Measurements from ENCODE around the gene HOXA1. TPM values are rescaled to one million over a fixed set of nuclear protein-coding genes. Genes with fewer than 3 reads are reported as not detected.

Gene HOXA1
- total RNA-seq, 4 donors from 2014 or later, result 1.6 to 2.5 (median 2.2) TPM

GRCh38 chr7:27140126-27140857 is 44.5 kb upstream of the HOXA1 start:
- peak overlapping the region in 2 of 4 donors; percentile 13 to 51 for H3K4me3 ChIP-seq
- no peak for DNase-seq
- intact Hi-C loops (cut with DNase I), result loop anchor here (5.0 kb wide), 1 partner anchor 283 kb away; no protein-coding TSS in a partner anchor
- no peaks in the 10 kb centered on the region for H3K9me3 ChIP-seq
- TF ChIP-seq POLR2A (IDR thresholded peaks at IDR 0.05) (no peak), CTCF (IDR thresholded peaks at IDR 0.05) (no peak)
- H3K27me3 ChIP-seq, result peaks cover 0 to 67% (median 0%) of the 10 kb centered on the region in 4 donors
- WGBS, 2 donors, result 85 to 89% methylated on average over 15 of the region's 15 CpGs
- H3K36me3 ChIP-seq, result no peaks in the 10 kb centered on the region
- peak overlapping the region in 3 of 4 donors; percentile 79 to 92 (median 86) for H3K27ac ChIP-seq
- H3K4me1 ChIP-seq, result peaks cover 7 to 66% (median 14%) of the 10 kb centered on the region in 3 donors

- H3K9me3 ChIP-seq, result no peaks in the 10 kb centered on the region
- WGBS, 2 donors, result 66 to 81% methylated on average over 19 to 26 of the region's 53 CpGs
- H3K27ac ChIP-seq, result peak overlapping the region; percentile 35 to 92 (median 82)
- TF ChIP-seq CTCF (IDR thresholded peaks at IDR 0.05) (no peak), POLR2A (IDR thresholded peaks at IDR 0.05) (no peak)
- H3K27me3 ChIP-seq, result peaks cover 0 to 59% (median 0%) of the 10 kb centered on the region in 4 donors
- DNase-seq, result no peak
- H3K4me1 ChIP-seq, result peaks cover 7 to 70% (median 14%) of the 10 kb centered on the region in 3 donors
- intact Hi-C loops (cut with DNase I), result loop anchor here (5.0 kb wide), 1 partner anchor 282 kb away; no protein-coding TSS in a partner anchor
- H3K4me3 ChIP-seq, result peak overlapping the region; percentile 8 to 51 (median 14)
- no peaks in the 10 kb centered on the region for H3K36me3 ChIP-seq
Observed at GRCh38 chr7:27139334-27140125, 43.7 kb upstream of the HOXA1 start.

GRCh38 chr7:27138985-27139333 is 43.2 kb upstream of the HOXA1 start:
- intact Hi-C loops (cut with DNase I), result no loop called here
- H3K27me3 ChIP-seq, result peaks cover 0 to 53% (median 0%) of the 10 kb centered on the region in 4 donors
- no peak for TF ChIP-seq CTCF (IDR thresholded peaks at IDR 0.05)
- TF ChIP-seq POLR2A (IDR thresholded peaks at IDR 0.05), result no peak
- peak overlapping the region; percentile 35 to 92 (median 82) for H3K27ac ChIP-seq
- H3K4me3 ChIP-seq, result peak overlapping the region in 3 of 4 donors; percentile 13 to 51 (median 14)
- H3K9me3 ChIP-seq, result no peaks in the 10 kb centered on the region
- DNase-seq, result no peak
- H3K4me1 ChIP-seq, result peaks cover 10 to 70% (median 14%) of the 10 kb centered on the region in 3 donors
- H3K36me3 ChIP-seq, result no peaks in the 10 kb centered on the region
- 63 to 84% methylated on average over 9 to 10 of the region's 11 CpGs for WGBS, 2 donors

- Histone ChIP-seq H3K9me3 (no peaks in the 10 kb centered on the region), H3K36me3 (no peaks in the 10 kb centered on the region), H3K4me3 (no peak overlapping the region), H3K27ac (peak overlapping the region; percentile 35 to 92 (median 82)), H3K27me3 (peaks cover 0 to 48% (median 0%) of the 10 kb centered on the region in 4 donors), H3K4me1 (peaks cover 14 to 70% (median 14%) of the 10 kb centered on the region in 3 donors)
- WGBS, 2 donors, result 73 to 92% methylated on average over 1 of the region's 1 CpG
- intact Hi-C loops (cut with DNase I), result no loop called here
- DNase-seq, result no peak
- no peak for TF ChIP-seq CTCF (IDR thresholded peaks at IDR 0.05)
- no peak for TF ChIP-seq POLR2A (IDR thresholded peaks at IDR 0.05)
Observed at GRCh38 chr7:27138472-27138871, 42.7 kb upstream of the HOXA1 start.

Measured in esophagus squamous epithelium (tissue), 5 donors.